Liver (tissue), 9 donors: Measurements from ENCODE around the gene GPX5. TPM values are rescaled to one million over a fixed set of nuclear protein-coding genes. Genes with fewer than 3 reads are reported as not detected.

ENCODE experiments used
- DNase-seq: peaks from one replicate; pipeline ENCODE4 v3.0.0-alpha.2; 2017; ENCODE audit warnings: low spot score
- H3K27ac ChIP-seq, 2 donors: one replicate each; pipeline ENCODE4 v1.7.0; 2013; ENCODE audit warnings: inconsistent platforms in 2 of 2, low read length in 2 of 2, control low read depth in 1 of 2, low read depth in 1 of 2, mild to moderate bottlenecking in 1 of 2
- H3K27me3 ChIP-seq, 4 donors: one replicate each; pipeline versions ENCODE4 v1.6.1 to v1.7.0; 2013; ENCODE audit warnings: low read length in 3 of 4, inconsistent platforms in 1 of 4, mild to moderate bottlenecking in 1 of 4, moderate library complexity in 1 of 4; ENCODE audit not compliant: control insufficient read depth in 4 of 4, insufficient read depth in 4 of 4
- H3K36me3 ChIP-seq, 4 donors: one replicate each; pipeline versions ENCODE4 v1.6.1 to v1.7.0; 2013; ENCODE audit warnings: low read length in 3 of 4, mild to moderate bottlenecking in 3 of 4, low read depth in 1 of 4, moderate library complexity in 1 of 4; ENCODE audit not compliant: control insufficient read depth in 4 of 4, insufficient read depth in 3 of 4
- H3K4me1 ChIP-seq, 4 donors: one replicate each; pipeline versions ENCODE4 v1.6.1 to v1.7.0; 2013; ENCODE audit warnings: low read length in 3 of 4, mild to moderate bottlenecking in 3 of 4, moderate library complexity in 1 of 4; ENCODE audit not compliant: control insufficient read depth in 4 of 4, insufficient read depth in 4 of 4
- H3K4me3 ChIP-seq, 3 donors: one replicate each; pipeline versions ENCODE4 v1.6.1 to v1.7.0; 2013; ENCODE audit warnings: low read length in 3 of 3, control low read depth in 1 of 3, low read depth in 1 of 3, mild to moderate bottlenecking in 1 of 3
- H3K9ac ChIP-seq, 2 donors: one replicate each; pipeline ENCODE4 v1.7.0; 2013; ENCODE audit warnings: low read length in 2 of 2, mild to moderate bottlenecking in 2 of 2, moderate library complexity in 2 of 2, control low read depth in 1 of 2, low read depth in 1 of 2
- H3K9me3 ChIP-seq, 4 donors: one replicate each; pipeline versions ENCODE4 v1.6.1 to v1.7.0; 2013; ENCODE audit warnings: low read length in 3 of 4; ENCODE audit not compliant: control insufficient read depth in 4 of 4
- CTCF ChIP-seq: fragments of 150-350 bp; IDR thresholded peaks from 2 replicates; pipeline ENCODE4 v1.5.1; 2017; ENCODE audit warnings: improper control_type of control experiment, low read depth, low read length; ENCODE audit not compliant: missing input control
- EGR1 ChIP-seq, 2 donors: IDR thresholded peaks; 2 replicates each; pipeline ENCODE4 v1.6.1; 2016 to 2018; ENCODE audit warnings: antibody characterized with exemption in 2 of 2, low read depth in 2 of 2
- FOXA1 ChIP-seq: IDR thresholded peaks from 2 replicates; pipeline ENCODE4 v1.6.1; 2016; ENCODE audit warnings: antibody characterized with exemption
- FOXA2 ChIP-seq: IDR thresholded peaks from 2 replicates; pipeline ENCODE4 v1.6.1; 2016; ENCODE audit warnings: antibody characterized with exemption
- GABPA ChIP-seq, 2 donors: IDR thresholded peaks in 1 of 2; conservative IDR thresholded peaks in 1 of 2; 2 replicates each; pipeline ENCODE4 v1.6.1; 2016; ENCODE audit warnings: antibody characterized with exemption in 2 of 2, mild to moderate bottlenecking in 1 of 2, moderate library complexity in 1 of 2
- HNF4A ChIP-seq, 2 donors: conservative IDR thresholded peaks; 2 replicates each; pipeline ENCODE4 v1.6.1; 2016; ENCODE audit warnings: antibody characterized with exemption in 2 of 2, mild to moderate bottlenecking in 2 of 2
- HNF4G ChIP-seq: IDR thresholded peaks from 2 replicates; pipeline ENCODE4 v1.6.1; 2016; ENCODE audit warnings: antibody characterized with exemption
- JUND ChIP-seq, 2 donors: IDR thresholded peaks; 2 replicates each; pipeline ENCODE4 v1.6.1; 2016; ENCODE audit warnings: antibody characterized with exemption in 2 of 2
- NR2F2 ChIP-seq: IDR thresholded peaks from 2 replicates; pipeline ENCODE4 v1.6.1; 2016; ENCODE audit warnings: antibody characterized with exemption
- RAD21 ChIP-seq, 2 donors: IDR thresholded peaks; 2 replicates each; pipeline ENCODE4 v1.6.1; 2016; ENCODE audit warnings: antibody characterized with exemption in 2 of 2, mild to moderate bottlenecking in 2 of 2
- RXRA ChIP-seq, 2 donors: IDR thresholded peaks; 2 replicates each; pipeline ENCODE4 v1.6.1; 2017 to 2018; ENCODE audit warnings: antibody characterized with exemption in 2 of 2, mild to moderate bottlenecking in 1 of 2
- TAF1 ChIP-seq: conservative IDR thresholded peaks from 2 replicates; pipeline ENCODE4 v1.6.1; 2016; ENCODE audit warnings: antibody characterized with exemption, mild to moderate bottlenecking
- YY1 ChIP-seq: IDR thresholded peaks from 2 replicates; pipeline ENCODE4 v1.6.1; 2016; ENCODE audit warnings: antibody characterized with exemption, mild to moderate bottlenecking
- WGBS: extraction: QIAGEN DNeasy Blood & Tissue Kit; methylation state at CpG from one replicate; pipeline ENCODE4 v1.1.7; 2013; 5-methylcytosine and 5-hydroxymethylcytosine counted together
- polyA plus RNA-seq, 2 donors: library from polyadenylated mRNA; stranded (reverse) in 1 of 2; unstranded in 1 of 2; fragments of 200-250 nt in 1 of 2; fragments of >200 nt in 1 of 2; fragmentation: Nextera tagmentation in 1 of 2; extraction: Ambion mirVana in 1 of 2; gene quantifications; one replicate each; pipeline versions ENCODE4 v1.2.1 to v1.2.3, GENCODE V29; 2013 to 2015
- total RNA-seq, 2 donors: library from RNA; depleted of rRNA; stranded (reverse); fragments of >200 nt; gene quantifications; one replicate each; pipeline ENCODE4 v1.2.3, GENCODE V29; 2014
- TF ChIP-seq, protein P1 (sequence below): IDR thresholded peaks from 2 replicates; pipeline ENCODE4 v1.6.1; 2016; ENCODE audit warnings: antibody characterized with exemption, mild to moderate bottlenecking
- TF ChIP-seq, protein P2 (sequence below): IDR thresholded peaks from 2 replicates; pipeline ENCODE4 v1.6.1; 2016; ENCODE audit warnings: antibody characterized with exemption
- TF ChIP-seq, protein P3 (sequence below): IDR thresholded peaks from 2 replicates; pipeline ENCODE4 v1.6.1; 2016; ENCODE audit warnings: antibody characterized with exemption
- donor health status: healthy.
- donor health status: healthy.
- donor health status: healthy.
- donor health status: healthy.
- donor health status: healthy.

GPX5 gene, protein sequence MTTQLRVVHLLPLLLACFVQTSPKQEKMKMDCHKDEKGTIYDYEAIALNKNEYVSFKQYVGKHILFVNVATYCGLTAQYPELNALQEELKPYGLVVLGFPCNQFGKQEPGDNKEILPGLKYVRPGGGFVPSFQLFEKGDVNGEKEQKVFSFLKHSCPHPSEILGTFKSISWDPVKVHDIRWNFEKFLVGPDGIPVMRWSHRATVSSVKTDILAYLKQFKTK
- not detected for total RNA-seq
- polyA plus RNA-seq: not detected

DNA sequence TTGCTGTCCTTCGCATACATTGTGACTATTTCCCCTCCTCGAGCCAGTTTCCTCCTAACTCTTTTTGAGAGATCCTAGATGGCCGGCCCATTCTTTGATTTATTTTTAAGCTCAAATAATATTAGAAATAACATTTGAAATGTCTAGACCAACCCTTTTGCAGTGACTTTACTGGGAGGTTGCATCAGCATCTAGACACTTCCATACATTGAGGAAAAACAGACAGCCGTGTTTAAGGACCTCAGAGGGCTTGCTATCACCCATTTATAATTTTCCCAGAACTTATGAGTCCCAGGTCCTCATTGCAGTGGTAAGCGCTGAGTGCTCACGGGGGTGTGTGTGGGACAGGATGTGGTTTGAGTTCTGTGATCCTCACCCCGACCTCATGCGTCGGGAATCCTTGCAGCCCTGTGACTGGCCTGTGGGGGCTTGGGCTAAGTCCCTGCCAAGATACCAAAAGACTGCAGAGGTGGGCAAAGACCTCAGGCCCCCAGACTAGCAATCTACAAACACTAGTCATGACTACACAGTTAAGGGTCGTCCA, at the start of gene GPX5:
TSS of gene GPX5 (plus strand) at position 386 of the 544 bp plus-strand sequence. CDS start at position 519, 133 bp downstream.
- Histone ChIP-seq H3K9me3 (no peaks in the 10 kb centered on the region), H3K36me3 (no peaks in the 10 kb centered on the region), H3K27me3 (peaks cover 0 to 5% (median 3%) of the 10 kb centered on the region in 4 donors), H3K4me1 (no peaks in the 10 kb centered on the region), H3K27ac (no peak within 1 kb of the TSS), H3K4me3 (no peak within 1 kb of the TSS), H3K9ac (no peak within 1 kb of the TSS)
- no peak for DNase-seq
- WGBS: 66% methylated on average over 10 of the region's 10 CpGs
- TF ChIP-seq HNF4G: no peak
- TF ChIP-seq, protein P1, sequence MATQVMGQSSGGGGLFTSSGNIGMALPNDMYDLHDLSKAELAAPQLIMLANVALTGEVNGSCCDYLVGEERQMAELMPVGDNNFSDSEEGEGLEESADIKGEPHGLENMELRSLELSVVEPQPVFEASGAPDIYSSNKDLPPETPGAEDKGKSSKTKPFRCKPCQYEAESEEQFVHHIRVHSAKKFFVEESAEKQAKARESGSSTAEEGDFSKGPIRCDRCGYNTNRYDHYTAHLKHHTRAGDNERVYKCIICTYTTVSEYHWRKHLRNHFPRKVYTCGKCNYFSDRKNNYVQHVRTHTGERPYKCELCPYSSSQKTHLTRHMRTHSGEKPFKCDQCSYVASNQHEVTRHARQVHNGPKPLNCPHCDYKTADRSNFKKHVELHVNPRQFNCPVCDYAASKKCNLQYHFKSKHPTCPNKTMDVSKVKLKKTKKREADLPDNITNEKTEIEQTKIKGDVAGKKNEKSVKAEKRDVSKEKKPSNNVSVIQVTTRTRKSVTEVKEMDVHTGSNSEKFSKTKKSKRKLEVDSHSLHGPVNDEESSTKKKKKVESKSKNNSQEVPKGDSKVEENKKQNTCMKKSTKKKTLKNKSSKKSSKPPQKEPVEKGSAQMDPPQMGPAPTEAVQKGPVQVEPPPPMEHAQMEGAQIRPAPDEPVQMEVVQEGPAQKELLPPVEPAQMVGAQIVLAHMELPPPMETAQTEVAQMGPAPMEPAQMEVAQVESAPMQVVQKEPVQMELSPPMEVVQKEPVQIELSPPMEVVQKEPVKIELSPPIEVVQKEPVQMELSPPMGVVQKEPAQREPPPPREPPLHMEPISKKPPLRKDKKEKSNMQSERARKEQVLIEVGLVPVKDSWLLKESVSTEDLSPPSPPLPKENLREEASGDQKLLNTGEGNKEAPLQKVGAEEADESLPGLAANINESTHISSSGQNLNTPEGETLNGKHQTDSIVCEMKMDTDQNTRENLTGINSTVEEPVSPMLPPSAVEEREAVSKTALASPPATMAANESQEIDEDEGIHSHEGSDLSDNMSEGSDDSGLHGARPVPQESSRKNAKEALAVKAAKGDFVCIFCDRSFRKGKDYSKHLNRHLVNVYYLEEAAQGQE: no peak
- TF ChIP-seq, protein P2, sequence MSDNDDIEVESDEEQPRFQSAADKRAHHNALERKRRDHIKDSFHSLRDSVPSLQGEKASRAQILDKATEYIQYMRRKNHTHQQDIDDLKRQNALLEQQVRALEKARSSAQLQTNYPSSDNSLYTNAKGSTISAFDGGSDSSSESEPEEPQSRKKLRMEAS: no peak
- TF ChIP-seq, protein P3, sequence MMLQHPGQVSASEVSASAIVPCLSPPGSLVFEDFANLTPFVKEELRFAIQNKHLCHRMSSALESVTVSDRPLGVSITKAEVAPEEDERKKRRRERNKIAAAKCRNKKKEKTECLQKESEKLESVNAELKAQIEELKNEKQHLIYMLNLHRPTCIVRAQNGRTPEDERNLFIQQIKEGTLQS: no peak
- no peak for TF ChIP-seq RXRA (IDR thresholded peaks at IDR 0.05)
- TF ChIP-seq NR2F2: no peak
- TF ChIP-seq HNF4A (conservative IDR thresholded peaks at IDR 0.05): no peak
- TF ChIP-seq CTCF: no peak
- TF ChIP-seq YY1: no peak
- no peak for TF ChIP-seq EGR1 (IDR thresholded peaks at IDR 0.05; ENCODE audit: low read depth in 2 of 2)
- TF ChIP-seq GABPA (IDR thresholded peaks at IDR 0.05 in 1 of 2, conservative IDR thresholded peaks at IDR 0.05 in 1 of 2): no peak
- TF ChIP-seq TAF1: no peak
- TF ChIP-seq JUND (IDR thresholded peaks at IDR 0.05): no peak

- no peak overlapping the region for H3K9ac ChIP-seq
- WGBS: 48% methylated on average over 12 of the region's 12 CpGs
- no peak overlapping the region for H3K27ac ChIP-seq
- no peaks in the 10 kb centered on the region for H3K4me1 ChIP-seq
- TF ChIP-seq FOXA2: no peak
- TF ChIP-seq RXRA (IDR thresholded peaks at IDR 0.05): no peak
- TF ChIP-seq FOXA1: no peak
- TF ChIP-seq, protein P2: no peak
- TF ChIP-seq NR2F2: no peak
- TF ChIP-seq JUND (IDR thresholded peaks at IDR 0.05): no peak
- TF ChIP-seq, protein P3: no peak
- TF ChIP-seq RAD21 (IDR thresholded peaks at IDR 0.05): no peak
- no peak overlapping the region for H3K4me3 ChIP-seq
- DNase-seq: no peak
- no peaks in the 10 kb centered on the region for H3K36me3 ChIP-seq
- peaks cover 0 to 4% (median 0%) of the 10 kb centered on the region in 4 donors for H3K9me3 ChIP-seq
- peaks cover 0 to 16% (median 7%) of the 10 kb centered on the region in 4 donors for H3K27me3 ChIP-seq
These were observed 47.2 kb upstream of the GPX5 start for GRCh38 chr6:28478518-28478917.
